ES-I3 (cell line): Measurements from ENCODE around the gene SV2C.
"Not testable (repeated sequence)": the region's sequence is repeated elsewhere in the genome, so short reads cannot be mapped to it uniquely, and the experiment has no call there.

Experiments
- H3K36me3 ChIP-seq: 2 replicates; pipeline ENCODE4 v1.6.1; 2013; ENCODE audit warnings: mild to moderate bottlenecking, low read length, control low read depth, moderate library complexity; ENCODE audit not compliant: insufficient read depth
- H3K4me1 ChIP-seq: 2 replicates; pipeline ENCODE4 v1.6.1; 2013; ENCODE audit warnings: mild to moderate bottlenecking, control low read depth, low read length; ENCODE audit not compliant: insufficient read depth
- H3K9ac ChIP-seq: 2 replicates; pipeline ENCODE4 v1.6.1; 2013; ENCODE audit warnings: low read depth, mild to moderate bottlenecking, low read length, moderate library complexity
- H3K9me3 ChIP-seq: 2 replicates; pipeline ENCODE4 v1.6.1; 2013; ENCODE audit warnings: mild to moderate bottlenecking, low read length, moderate library complexity; ENCODE audit not compliant: control insufficient read depth, insufficient read depth

SV2C gene

DNA sequence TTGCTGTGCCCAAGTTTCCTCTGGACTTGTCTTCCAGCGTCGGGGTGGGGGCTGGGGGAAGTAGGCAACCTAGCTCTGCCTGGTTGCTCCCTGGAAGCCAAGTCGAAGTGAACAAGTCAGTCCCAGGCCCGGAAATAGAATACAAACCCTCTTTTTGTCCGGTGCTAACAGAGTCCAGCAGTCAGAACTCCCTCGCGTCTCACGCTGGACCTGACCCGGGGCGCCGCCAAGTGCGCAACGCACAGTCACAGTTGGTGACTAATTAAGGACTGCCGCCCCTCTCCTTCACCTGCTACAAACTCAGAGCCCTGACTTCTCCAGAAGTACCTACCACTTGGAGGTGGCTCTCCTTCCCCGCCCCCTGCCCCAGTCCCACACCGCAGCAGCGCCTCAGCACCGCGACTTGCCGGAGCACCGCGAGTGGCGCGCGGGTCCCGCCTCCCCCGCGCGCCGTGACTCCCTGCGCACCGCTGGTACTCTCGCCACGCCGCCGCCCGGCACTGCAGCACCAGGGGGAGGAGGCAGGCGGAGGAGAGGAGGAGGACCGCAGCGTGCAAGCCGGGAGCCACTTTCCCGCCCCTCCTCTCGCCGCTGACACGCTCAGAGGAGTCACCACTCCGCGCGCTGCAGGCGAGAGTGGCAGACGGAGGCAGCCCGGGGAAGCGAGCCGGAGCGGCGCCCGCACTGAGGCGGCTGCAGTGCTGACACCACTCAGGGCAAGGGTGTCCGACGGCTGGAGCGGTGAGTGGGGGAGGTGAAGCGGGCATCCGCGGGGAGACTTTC is at the start of gene SV2C:
Gene SV2C (plus strand): TSS at position 612 of the 783 bp plus-strand sequence. CDS start 48,368 bp downstream, outside the sequence.
- Histone ChIP-seq H3K36me3 (no peaks in the 10 kb centered on the region), H3K9me3 (no peaks in the 10 kb centered on the region), H3K9ac (peak within 1 kb of the TSS; percentile 57), H3K4me1 (no peaks in the 10 kb centered on the region)

DNA sequence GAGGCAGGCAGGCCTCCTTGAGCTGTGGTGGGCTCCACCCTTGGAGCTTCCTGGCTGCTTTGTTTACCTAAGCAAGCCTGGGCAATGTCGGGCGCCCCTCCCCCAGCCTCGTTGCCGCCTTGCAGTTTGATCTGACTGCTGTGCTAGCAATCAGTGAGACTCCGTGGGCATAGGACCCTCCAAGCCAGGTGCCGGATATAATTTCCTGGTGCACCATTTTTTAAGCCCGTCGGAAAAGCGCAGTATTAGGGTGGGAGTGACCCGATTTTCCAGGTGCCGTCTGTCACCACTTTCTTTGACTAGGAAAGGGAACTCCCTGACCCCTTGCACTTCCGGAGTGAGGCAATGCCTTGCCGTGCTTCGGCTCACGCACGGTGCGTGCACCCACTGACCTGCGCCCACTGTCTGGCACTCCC is 45.4 kb upstream of the SV2C start:
- peak overlapping the region; percentile 56 for H3K9ac ChIP-seq
- H3K9me3 ChIP-seq, H3K36me3 ChIP-seq, H3K4me1 ChIP-seq: not testable (repeated sequence)

- peak overlapping the region; percentile 56 for H3K9ac ChIP-seq
- H3K4me1 ChIP-seq, result no peaks in the 10 kb centered on the region
- no peaks in the 10 kb centered on the region for H3K9me3 ChIP-seq
- H3K36me3 ChIP-seq, result no peaks in the 10 kb centered on the region
Measured at GRCh38 chr5:76038212-76038611, 45.0 kb upstream of the SV2C start.

DNA sequence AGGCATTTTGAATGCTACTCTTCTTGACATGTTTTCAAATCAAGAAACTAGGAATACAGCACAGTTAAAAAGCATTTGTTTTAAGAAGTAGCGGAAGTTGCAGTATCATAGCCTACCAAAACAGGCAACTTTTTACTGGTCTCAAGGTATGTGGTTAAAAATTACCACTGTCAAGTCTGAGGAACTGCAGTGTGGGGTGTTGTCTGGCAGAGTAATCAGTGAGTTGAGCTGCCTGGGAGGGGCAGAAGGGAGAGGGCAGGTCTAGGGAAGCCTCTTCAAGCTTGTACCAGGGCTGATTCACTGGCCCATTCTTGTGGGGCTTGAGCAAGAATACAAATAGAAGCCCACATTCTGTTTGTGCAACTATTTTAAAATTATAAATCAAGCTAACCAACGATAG is 42.4 kb upstream of the SV2C start:
- no peak overlapping the region for H3K9ac ChIP-seq
- no peaks in the 10 kb centered on the region for H3K36me3 ChIP-seq
- no peaks in the 10 kb centered on the region for H3K4me1 ChIP-seq
- no peaks in the 10 kb centered on the region for H3K9me3 ChIP-seq

DNA sequence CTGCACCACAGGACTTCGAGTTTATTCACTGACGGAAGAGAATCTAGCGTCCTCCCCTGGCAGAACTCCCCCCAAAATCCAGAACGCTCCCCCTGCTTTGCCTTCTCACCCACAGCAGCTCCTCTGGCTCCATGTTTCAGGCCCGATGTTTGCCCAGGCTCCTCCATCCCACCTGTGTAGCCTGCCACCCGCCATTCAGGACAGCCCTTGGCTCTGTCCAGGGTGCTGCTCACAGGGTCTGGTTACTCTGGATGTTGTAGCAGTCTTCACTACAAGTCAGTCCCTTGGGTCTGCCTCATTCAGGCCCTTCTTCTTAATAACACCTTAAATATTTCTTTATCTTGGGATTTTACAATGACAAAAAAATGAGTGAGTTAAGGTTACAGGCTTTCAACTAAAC is 41.3 kb upstream of the SV2C start:
- H3K9me3 ChIP-seq, result no peaks in the 10 kb centered on the region
- H3K4me1 ChIP-seq, result no peaks in the 10 kb centered on the region
- H3K9ac ChIP-seq, result no peak overlapping the region
- H3K36me3 ChIP-seq, result no peaks in the 10 kb centered on the region

DNA sequence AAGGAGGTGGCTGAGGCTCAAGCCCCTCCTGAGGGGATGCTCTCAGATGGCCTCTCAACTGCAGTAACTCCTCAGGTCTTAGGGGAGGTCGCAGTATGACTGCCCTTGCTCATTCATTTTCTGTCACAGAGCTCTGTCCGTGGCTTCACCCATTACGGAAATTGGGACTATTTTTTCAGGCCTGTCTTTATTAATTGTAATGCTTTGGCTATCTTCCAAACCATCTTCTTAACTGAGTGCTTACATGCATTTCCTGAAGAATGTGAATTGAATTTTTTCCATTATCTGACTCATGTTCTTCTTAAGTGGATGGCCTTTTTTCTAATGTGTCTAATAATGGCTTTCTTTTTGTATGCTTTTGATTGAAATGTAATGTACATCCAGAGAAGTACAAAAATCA is 36.4 kb upstream of the SV2C start:
- Histone ChIP-seq H3K4me1 (no peaks in the 10 kb centered on the region), H3K36me3 (no peaks in the 10 kb centered on the region), H3K9me3 (no peaks in the 10 kb centered on the region), H3K9ac (no peak overlapping the region)

- Histone ChIP-seq H3K4me1 (no peaks in the 10 kb centered on the region), H3K9me3 (no peaks in the 10 kb centered on the region), H3K9ac (no peak overlapping the region), H3K36me3 (no peaks in the 10 kb centered on the region)
Measured at GRCh38 chr5:76050134-76050533, 33.0 kb upstream of the SV2C start.

GRCh38 chr5:76062502-76063041 is 20.6 kb upstream of the SV2C start:
- H3K4me1 ChIP-seq, result no peaks in the 10 kb centered on the region
- H3K36me3 ChIP-seq, result no peaks in the 10 kb centered on the region
- H3K9ac ChIP-seq, result no peak overlapping the region
- no peaks in the 10 kb centered on the region for H3K9me3 ChIP-seq

GRCh38 chr5:76065258-76065657 is 17.9 kb upstream of the SV2C start:
- H3K36me3 ChIP-seq, result no peaks in the 10 kb centered on the region
- H3K4me1 ChIP-seq, result no peaks in the 10 kb centered on the region
- no peak overlapping the region for H3K9ac ChIP-seq
- no peaks in the 10 kb centered on the region for H3K9me3 ChIP-seq

DNA sequence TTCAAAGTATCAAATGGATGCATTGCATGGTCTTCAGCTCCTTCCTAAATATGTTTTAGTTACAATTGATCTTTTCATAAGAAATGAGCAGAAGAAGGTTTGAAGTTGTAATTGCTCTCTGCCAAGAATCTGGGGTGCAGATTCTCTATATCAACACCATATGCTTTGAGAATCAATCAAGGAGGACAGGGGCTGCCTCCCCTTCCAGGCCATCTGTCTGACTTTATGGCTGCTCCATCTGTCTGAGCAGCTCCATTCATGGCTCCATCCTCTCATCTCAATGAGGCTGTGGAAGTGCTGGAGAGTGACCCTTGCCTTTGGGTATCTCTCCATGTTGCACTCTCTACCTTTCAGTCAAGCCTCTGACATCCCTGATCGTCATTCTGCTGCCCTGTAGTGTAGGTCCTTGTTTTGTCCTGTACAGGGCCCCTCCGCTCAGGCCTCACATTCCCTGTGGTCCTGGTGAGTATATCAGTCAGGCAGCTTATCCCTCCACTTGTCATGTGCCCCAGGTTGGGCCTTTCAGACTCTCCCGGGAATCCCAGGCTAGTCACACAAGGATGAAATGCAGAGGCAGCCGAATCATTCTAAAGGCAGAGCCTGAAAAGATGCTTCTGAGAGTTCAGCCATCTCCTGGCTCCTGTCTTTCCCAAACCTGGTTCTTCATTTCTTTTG is 14.0 kb upstream of the SV2C start:
- H3K9me3 ChIP-seq, result no peaks in the 10 kb centered on the region
- H3K4me1 ChIP-seq, result no peaks in the 10 kb centered on the region
- H3K9ac ChIP-seq, result no peak overlapping the region
- H3K36me3 ChIP-seq, result no peaks in the 10 kb centered on the region

- H3K9ac ChIP-seq, result no peak overlapping the region
- no peaks in the 10 kb centered on the region for H3K9me3 ChIP-seq
- H3K36me3 ChIP-seq, result no peaks in the 10 kb centered on the region
- no peaks in the 10 kb centered on the region for H3K4me1 ChIP-seq
Measured at GRCh38 chr5:76074487-76075065, 8.6 kb upstream of the SV2C start.

GRCh38 chr5:76081811-76082771 is 1.1 kb upstream of the SV2C start:
- Histone ChIP-seq H3K9me3 (no peaks in the 10 kb centered on the region), H3K36me3 (no peaks in the 10 kb centered on the region), H3K9ac (peak overlapping the region; percentile 57; the same call in 1 of the 2 replicates), H3K4me1 (no peaks in the 10 kb centered on the region)

DNA sequence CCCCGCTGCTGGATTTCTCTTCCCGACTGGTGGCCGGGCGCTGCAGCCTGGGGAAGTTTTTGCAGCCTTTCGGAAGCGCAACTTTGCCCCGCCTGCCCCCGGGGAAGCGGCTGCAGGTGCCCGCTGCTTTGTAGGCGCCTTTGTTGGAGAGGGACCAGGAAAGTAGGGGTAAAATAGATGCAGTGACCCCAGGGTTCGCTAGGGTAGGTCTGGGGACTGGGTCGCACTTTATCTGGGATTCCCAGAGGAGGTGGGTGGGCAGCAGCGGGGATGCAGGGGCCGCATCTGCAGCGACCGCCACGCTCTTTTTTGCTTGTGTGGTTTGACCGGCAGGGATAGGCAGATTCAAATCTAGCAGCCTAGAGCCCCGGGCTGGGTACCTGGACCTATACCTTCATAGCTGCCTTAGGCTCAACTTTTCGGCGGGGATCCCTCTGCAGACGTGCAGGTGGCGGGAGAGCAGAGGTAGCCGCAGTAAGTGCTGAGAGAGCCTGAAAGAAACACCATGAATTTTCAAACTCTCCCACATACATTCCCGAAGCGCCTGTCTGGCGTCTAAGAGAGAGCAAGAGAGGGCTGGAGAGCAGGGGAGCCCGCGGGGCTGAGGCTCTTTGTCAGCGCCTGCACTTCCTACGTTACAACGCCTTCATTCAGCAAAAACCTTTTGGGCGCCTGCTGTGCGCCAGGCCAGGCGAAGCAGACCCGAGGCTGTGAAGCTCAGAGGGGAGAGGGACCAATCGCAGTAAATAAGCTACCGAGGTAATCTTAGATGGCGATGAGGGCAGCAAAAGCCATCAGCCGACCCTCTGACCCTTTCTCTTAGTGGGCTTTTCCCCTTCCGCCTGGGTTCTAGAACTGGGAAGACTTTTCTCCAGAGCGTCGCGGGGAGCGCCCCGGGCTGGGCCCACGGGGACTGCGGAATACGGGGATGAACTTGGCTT is 642 bp downstream of the SV2C start:
- no peaks in the 10 kb centered on the region for H3K9me3 ChIP-seq
- H3K4me1 ChIP-seq, result no peaks in the 10 kb centered on the region
- H3K36me3 ChIP-seq, result no peaks in the 10 kb centered on the region
- H3K9ac ChIP-seq, result peak overlapping the region; percentile 57
